Mucosa of descending colon (tissue), 3 donors: ENCODE data around the gene AKR1C3. TPM values are rescaled to one million over a fixed set of nuclear protein-coding genes. Genes with fewer than 3 reads are reported as not detected.
"Not testable (repeated sequence)": the region's sequence is repeated elsewhere in the genome, so short reads cannot be mapped to it uniquely, and the experiment has no call there.

Experiments
- ATAC-seq: fragments of 200-7000 bp; cut with Tn5 transposase; one replicate; pipeline ENCODE4 v1.9.1; 2020; ENCODE audit warnings: mild to moderate bottlenecking, moderate library complexity
- DNase-seq, 3 donors: peaks; one replicate each; pipeline ENCODE4 v3.0.0-alpha.2; 2020
- H3K36me3 ChIP-seq: fragments of 200-600 bp; one replicate; pipeline ENCODE4 v1.8.0; 2021; ENCODE audit warnings: low read depth, mild to moderate bottlenecking
- H3K4me1 ChIP-seq: fragments of 200-600 bp; one replicate; pipeline ENCODE4 v1.8.0; 2021; ENCODE audit warnings: low read depth, mild to moderate bottlenecking
- H3K4me3 ChIP-seq: fragments of 200-600 bp; one replicate; pipeline ENCODE4 v1.8.0; 2021; ENCODE audit warnings: mild to moderate bottlenecking
- H3K9me3 ChIP-seq: fragments of 200-600 bp; one replicate; pipeline ENCODE4 v1.8.0; 2021; ENCODE audit warnings: mild to moderate bottlenecking
- intact Hi-C, 2 donors: fragments of 100-400 bp; cut with DNase I in 1 of 2; cut with micrococcal nuclease in 1 of 2; formaldehyde crosslinking; loops; one replicate each; pipeline versions ENCODE4 v1.11.0 to v1.11.1; 2022; cut with DNase I, micrococcal nuclease
- long read RNA-seq, 2 donors: library from polyadenylated mRNA; unstranded; transcript quantifications; one replicate each; pipeline ENCODE4 v2.0.0, GENCODE V29; 2019 to 2021
- total RNA-seq, 3 donors: library from RNA; stranded (reverse); fragmentation: NEBNext Ultra II Directional in 2 of 3; extraction: Animal tissue kit (Norgen Biotek cat#: 25700) in 2 of 3; gene quantifications; one replicate each; pipeline versions ENCODE4 v1.2.1 to v1.2.4, GENCODE V29; 2021 to 2023
- TF ChIP-seq, protein P1 (sequence below): fragments of 200-600 bp; IDR thresholded peaks from one replicate; pipeline ENCODE4 v1.8.0; 2022; ENCODE audit warnings: antibody characterized with exemption, mild to moderate bottlenecking
- donor health status: DM: no; HTN: no; CAD: no; lungs with moderate emphysema.
- donor health status: DM: no; HTN: no; CAD: no.
- donor health status: DM: no; HTN: yes; CAD: no.

AKR1C3 gene
- 100 to 1,000 TPM; 110 to 384 (median 308) TPM for total RNA-seq
- long read RNA-seq, donor 1, transcript AKR1C3-201 (9 exons, 1,807 nt) = major isoform, 46 of 48 reads
- long read RNA-seq, donor 1, partial matches to known transcripts = 1 of 48 reads
- long read RNA-seq, donor 1, other reads (novel, unspliced or antisense) = 0 of 48 reads
- long read RNA-seq, donor 2, transcript AKR1C3-201 (9 exons, 1,807 nt) = major isoform, 333 of 349 reads
- long read RNA-seq, donor 2, partial matches to known transcripts = 8 of 349 reads
- long read RNA-seq, donor 2, other reads (novel, unspliced or antisense) = 8 of 349 reads

DNA sequence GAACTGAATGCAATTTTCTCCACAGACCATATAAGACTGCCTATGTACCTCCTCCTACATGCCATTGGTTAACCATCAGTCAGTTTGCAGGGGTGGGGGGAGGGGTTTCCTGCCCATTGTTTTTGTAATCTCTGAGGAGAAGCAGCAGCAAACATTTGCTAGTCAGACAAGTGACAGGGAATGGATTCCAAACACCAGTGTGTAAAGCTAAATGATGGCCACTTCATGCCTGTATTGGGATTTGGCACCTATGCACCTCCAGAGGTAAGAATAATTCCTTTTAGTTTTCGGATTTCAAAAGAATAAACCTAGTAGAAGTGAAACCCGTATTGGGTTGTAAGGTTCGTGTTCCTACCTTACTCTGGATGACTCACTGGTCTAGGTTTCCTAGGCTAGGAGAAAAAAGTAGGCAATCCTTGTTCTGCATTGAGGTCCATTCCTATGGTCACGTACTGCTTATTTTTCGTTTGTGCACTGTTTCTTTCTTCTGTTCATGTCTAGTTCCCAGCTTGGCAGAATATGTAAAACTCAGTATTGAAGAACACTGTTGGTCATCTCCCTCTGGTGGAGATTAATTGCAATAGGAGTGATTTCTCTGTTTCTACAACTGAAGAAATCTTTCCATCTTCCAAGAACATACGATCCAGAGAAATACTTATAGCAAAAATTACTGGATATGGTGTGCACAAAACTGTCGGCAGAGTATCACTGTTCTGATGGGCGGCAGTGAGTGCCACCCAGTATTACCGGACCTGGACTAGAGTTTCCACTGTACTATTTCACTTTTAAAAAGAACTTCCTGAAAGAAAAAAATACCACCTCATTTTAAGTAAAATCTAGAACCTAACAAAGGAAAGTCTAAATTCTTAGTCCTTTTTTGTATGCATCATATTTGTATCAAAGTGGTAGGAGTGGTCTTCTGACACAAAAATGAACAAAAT is at the start of gene AKR1C3:
Gene AKR1C3 (plus strand): TSS at position 150 of the 941 bp plus-strand sequence. CDS start 31 bp downstream, at position 181.
- H3K9me3 ChIP-seq = no peaks in the 10 kb centered on the region
- no peaks in the 10 kb centered on the region for H3K36me3 ChIP-seq
- TF ChIP-seq, protein P1, sequence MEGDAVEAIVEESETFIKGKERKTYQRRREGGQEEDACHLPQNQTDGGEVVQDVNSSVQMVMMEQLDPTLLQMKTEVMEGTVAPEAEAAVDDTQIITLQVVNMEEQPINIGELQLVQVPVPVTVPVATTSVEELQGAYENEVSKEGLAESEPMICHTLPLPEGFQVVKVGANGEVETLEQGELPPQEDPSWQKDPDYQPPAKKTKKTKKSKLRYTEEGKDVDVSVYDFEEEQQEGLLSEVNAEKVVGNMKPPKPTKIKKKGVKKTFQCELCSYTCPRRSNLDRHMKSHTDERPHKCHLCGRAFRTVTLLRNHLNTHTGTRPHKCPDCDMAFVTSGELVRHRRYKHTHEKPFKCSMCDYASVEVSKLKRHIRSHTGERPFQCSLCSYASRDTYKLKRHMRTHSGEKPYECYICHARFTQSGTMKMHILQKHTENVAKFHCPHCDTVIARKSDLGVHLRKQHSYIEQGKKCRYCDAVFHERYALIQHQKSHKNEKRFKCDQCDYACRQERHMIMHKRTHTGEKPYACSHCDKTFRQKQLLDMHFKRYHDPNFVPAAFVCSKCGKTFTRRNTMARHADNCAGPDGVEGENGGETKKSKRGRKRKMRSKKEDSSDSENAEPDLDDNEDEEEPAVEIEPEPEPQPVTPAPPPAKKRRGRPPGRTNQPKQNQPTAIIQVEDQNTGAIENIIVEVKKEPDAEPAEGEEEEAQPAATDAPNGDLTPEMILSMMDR = peak; percentile 60
- peak; percentile 87 for ATAC-seq
- peak within 1 kb of the TSS; percentile 15 for H3K4me3 ChIP-seq
- peaks cover 5% of the 10 kb centered on the region for H3K4me1 ChIP-seq
- intact Hi-C loops = loop anchor here (10.0 kb wide), 2 partner anchors 70 to 240 kb away; no protein-coding TSS in a partner anchor
- DNase-seq = peak in 1 of 3 donors; percentile 29

DNA sequence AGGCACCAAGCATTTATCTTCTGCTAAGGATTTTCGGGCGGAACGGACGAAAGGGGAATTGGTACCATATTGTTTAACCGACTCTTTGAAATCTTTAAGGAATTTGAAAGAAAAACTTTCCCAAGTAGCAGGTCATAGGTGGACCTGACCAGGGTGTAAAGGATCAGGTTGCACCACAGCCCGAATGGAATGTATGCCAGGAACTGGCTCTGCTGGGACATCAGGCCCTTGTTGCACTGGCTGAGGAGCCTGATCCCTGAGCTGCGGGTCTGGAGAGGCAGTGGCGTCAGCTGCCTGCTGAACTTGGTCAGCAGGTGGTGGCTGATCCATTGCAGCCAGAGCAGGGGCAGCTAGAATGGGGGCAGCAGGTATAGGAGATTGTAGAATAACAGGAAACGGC is 49.1 kb upstream of the AKR1C3 start:
- Histone ChIP-seq H3K4me3 (no peak overlapping the region), H3K4me1 (peaks cover 24% of the 10 kb centered on the region), H3K36me3 (no peaks in the 10 kb centered on the region), H3K9me3 (no peaks in the 10 kb centered on the region)
- TF ChIP-seq, protein P1 = no peak
- ATAC-seq (no peak), DNase-seq (no peak)
- intact Hi-C loops = no loop called here

DNA sequence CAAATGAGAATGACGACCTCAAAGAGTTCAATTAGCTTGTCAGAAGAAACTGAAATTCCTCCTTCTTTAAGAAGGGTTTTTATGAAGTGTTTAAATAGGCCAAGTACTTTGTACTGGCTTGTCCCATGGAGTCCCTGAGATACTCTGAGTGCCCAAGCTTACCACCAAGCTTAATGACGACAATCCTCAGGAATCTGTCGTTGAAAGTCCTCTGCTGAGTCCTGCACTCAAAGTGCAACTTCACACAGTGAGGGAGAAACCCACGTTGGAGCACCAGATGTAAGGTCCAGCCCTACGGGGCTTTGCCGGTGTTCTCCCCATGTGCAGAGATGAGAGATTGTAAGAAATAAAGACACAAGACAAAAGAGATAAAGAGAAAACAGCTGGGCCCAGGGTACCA is 47.8 kb upstream of the AKR1C3 start:
- TF ChIP-seq, protein P1 = no peak
- no peak for ATAC-seq
- DNase-seq = no peak

DNA sequence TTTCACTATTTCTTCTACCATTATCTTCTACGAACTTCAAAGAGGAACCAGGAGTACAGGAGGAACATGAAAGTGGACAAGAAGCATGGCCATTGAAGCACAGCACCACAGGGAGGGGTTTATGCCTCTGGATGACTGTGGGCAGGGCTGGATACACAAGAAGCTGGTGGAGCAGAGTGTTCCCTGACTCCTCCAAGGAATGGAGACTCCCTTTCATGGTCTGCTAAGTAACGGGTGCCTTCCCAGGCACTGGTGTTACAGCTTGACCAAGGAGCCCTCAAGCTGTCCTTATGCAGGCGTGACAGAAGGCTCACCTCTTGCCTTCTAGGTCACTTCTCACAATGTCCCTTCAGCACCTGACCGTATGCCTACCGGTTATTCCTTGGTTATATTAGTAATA is 47.2 kb upstream of the AKR1C3 start:
- DNase-seq = peak in 1 of 3 donors; percentile 27
- ATAC-seq, intact Hi-C loops, H3K9me3 ChIP-seq, H3K4me3 ChIP-seq, H3K36me3 ChIP-seq: not testable (repeated sequence)
- peaks cover 24% of the 10 kb centered on the region for H3K4me1 ChIP-seq

More for the DNA sequence above, 47.8 kb upstream of the AKR1C3 start:
- no peak overlapping the region for H3K4me3 ChIP-seq
- H3K36me3 ChIP-seq = no peaks in the 10 kb centered on the region
- no peaks in the 10 kb centered on the region for H3K9me3 ChIP-seq
- intact Hi-C loops = no loop called here
- H3K4me1 ChIP-seq = peaks cover 24% of the 10 kb centered on the region

DNA sequence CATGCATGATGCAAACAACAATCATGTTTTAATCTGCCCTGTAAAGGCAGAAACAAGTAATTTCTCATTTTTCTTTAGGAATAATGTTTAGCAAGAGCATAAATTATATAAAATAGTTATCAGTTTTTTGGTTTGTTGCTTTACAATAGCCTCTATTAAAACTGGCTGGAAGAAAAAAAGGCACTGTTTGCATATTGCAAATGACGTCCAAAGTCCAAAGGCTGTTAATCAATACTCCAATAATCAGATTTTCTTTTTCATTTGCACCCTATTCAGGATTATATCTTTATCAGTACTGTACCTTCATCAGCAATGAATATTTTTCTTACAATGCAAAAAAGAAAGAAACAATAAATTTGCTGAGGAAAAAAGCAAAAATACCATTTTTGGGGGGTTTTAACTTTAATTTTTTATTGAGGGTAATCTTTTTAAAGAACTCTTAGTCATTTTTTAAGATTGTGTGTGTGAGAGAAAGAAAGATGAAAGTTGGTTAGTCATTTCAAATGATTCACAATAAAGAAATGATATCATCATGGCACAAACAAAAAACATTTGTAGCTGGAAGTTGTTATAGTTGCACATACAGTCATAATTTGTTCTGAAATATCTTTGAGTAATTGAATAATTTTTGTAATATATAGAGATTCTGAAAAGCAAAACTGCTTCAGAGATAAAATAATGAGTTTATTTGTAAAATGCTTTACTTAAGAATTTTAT is 46.1 kb upstream of the AKR1C3 start:
- ATAC-seq = no peak
- peaks cover 14% of the 10 kb centered on the region for H3K4me1 ChIP-seq
- no peak for DNase-seq
- TF ChIP-seq, protein P1 = no peak
- intact Hi-C loops = no loop called here
- H3K9me3 ChIP-seq = no peaks in the 10 kb centered on the region
- no peak overlapping the region for H3K4me3 ChIP-seq
- H3K36me3 ChIP-seq = no peaks in the 10 kb centered on the region

DNA sequence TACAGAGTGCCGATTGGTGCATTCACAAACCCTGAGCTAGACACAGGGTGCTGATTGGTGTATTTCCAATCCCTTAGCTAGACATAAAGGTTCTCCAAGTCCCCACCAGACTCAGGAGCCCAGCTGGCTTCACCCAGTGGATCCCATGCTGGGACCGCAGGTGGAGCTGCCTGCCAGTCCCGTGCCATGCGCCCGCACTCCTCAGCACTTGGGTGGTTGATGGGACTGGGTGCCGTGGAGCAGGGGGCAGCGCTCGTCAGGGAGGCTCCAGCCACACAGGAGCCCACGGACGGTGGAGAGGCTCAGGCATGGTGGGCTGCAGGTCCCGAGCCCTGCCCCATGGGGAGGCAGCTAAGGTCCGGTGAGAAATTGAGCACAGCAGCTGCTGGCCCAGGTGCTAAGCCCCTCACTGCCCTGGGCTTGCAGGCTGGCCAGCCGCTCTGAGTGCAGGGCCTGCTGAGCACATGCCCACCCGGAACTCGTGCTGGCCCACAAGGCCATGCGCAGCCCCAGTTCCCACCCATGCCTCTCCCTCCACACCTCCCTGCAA is 41.2 kb upstream of the AKR1C3 start:
- intact Hi-C loops, H3K4me1 ChIP-seq, H3K9me3 ChIP-seq, H3K4me3 ChIP-seq, ATAC-seq, H3K36me3 ChIP-seq, DNase-seq: not testable (repeated sequence)

DNA sequence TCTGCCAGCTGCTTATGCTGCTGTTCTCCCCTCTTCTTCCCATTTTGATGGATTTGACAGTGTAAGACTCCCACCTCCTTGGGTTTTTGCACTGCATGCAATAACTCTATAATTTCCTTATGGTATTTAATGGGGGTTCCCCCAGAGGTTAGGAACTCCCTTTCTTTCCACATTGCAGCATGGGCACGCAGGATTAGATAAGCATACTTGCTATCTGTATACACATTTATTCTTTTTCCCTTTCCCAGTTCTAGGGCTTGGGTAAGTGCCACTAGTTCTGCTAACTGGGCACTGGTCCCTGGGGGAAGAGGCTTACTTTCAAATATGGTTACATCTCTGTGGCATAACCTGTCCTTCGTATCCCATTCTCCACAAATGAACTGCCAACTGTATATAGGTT is 39.4 kb upstream of the AKR1C3 start:
- H3K4me3 ChIP-seq, H3K4me1 ChIP-seq, H3K9me3 ChIP-seq, DNase-seq, intact Hi-C loops, H3K36me3 ChIP-seq, ATAC-seq: not testable (repeated sequence)

DNA sequence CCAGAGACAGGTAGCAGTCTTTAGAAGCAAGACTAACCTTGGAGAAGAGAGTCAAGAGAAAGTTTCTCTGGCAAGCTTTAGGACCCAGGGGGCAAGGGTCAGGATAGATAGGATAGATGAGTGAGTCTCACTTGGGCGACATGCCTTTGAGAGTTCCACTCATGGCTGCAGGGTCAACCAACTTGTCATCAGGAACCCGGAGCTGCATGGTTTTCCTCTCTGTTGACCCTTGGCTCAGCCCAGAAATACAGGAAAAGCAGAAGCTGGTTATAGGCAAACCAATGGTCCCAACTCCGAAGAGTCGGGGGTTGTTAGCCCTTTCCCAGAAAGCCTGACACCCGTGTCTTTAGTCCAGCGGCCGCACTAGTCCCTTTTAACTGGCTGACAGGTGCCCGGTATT is 34.9 kb upstream of the AKR1C3 start:
- intact Hi-C loops, DNase-seq, ATAC-seq, H3K9me3 ChIP-seq, H3K36me3 ChIP-seq, H3K4me3 ChIP-seq, H3K4me1 ChIP-seq: not testable (repeated sequence)

DNA sequence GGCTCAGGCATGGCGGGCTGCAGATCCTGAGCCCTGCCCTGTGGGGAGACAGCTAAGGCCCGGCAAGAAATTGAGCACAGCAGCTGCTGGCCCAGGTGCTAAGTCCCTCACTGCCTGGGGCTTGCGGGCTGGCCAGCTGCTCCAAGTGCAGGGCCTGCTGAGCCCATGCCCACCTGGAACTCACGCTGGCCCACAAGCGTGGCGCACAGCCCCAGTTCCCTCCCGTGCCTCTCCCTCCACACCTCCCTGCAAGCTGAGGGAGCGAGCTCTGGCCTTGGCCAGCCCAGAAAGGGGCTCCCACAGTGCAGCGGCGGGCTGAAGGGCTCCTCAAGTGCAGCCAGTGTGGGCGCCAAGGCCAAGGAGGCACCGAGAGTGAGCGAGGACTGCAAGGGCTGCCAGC is 33.4 kb upstream of the AKR1C3 start:
- DNase-seq, H3K36me3 ChIP-seq, H3K4me1 ChIP-seq, intact Hi-C loops, ATAC-seq, H3K9me3 ChIP-seq, H3K4me3 ChIP-seq: not testable (repeated sequence)
